Lung (tissue), 12 donors: ENCODE results near the gene EHBP1. TPM values are rescaled to one million over a fixed set of nuclear protein-coding genes. Genes with fewer than 3 reads are reported as not detected.

Source experiments
- ATAC-seq: fragments of 200-7000 bp; cut with Tn5 transposase; one replicate; pipeline ENCODE4 v1.9.1; 2020; ENCODE audit warnings: moderate number of reproducible peaks; ENCODE audit not compliant: insufficient read depth, low FRiP score
- DNase-seq, 3 donors: peaks; one replicate each; pipeline ENCODE4 v3.0.0-alpha.2; 2013 to 2017
- H3K27ac ChIP-seq, 2 donors: one replicate each; pipeline ENCODE4 v1.5.1; 2013; ENCODE audit warnings: mild to moderate bottlenecking in 2 of 2, moderate library complexity in 2 of 2, control low read depth in 1 of 2, inconsistent platforms in 1 of 2, low read depth in 1 of 2, low read length in 1 of 2
- H3K27me3 ChIP-seq, 3 donors: one replicate each; pipeline ENCODE4 v1.5.1; 2013; ENCODE audit warnings: low read length in 2 of 3; ENCODE audit not compliant: control insufficient read depth in 3 of 3, insufficient read depth in 3 of 3
- H3K36me3 ChIP-seq, 4 donors: one replicate each; pipeline ENCODE4 v1.5.1; 2013; ENCODE audit warnings: low read length in 4 of 4, mild to moderate bottlenecking in 1 of 4, moderate library complexity in 1 of 4; ENCODE audit not compliant: control insufficient read depth in 4 of 4, insufficient read depth in 4 of 4
- H3K4me1 ChIP-seq, 5 donors: one replicate each; pipeline ENCODE4 v1.5.1; 2013; ENCODE audit warnings: low read length in 5 of 5, mild to moderate bottlenecking in 2 of 5, moderate library complexity in 1 of 5; ENCODE audit not compliant: control insufficient read depth in 5 of 5, insufficient read depth in 5 of 5
- H3K4me3 ChIP-seq: one replicate; pipeline ENCODE4 v1.5.1; 2013; ENCODE audit warnings: mild to moderate bottlenecking, control low read depth, moderate library complexity
- H3K9ac ChIP-seq, 2 donors: one replicate each; pipeline ENCODE4 v1.5.1; 2013; ENCODE audit warnings: low read length in 2 of 2, control low read depth in 1 of 2; ENCODE audit not compliant: insufficient read depth in 1 of 2
- H3K9me3 ChIP-seq, 4 donors: one replicate each; pipeline ENCODE4 v1.5.1; 2013; ENCODE audit warnings: low read length in 3 of 4, mild to moderate bottlenecking in 1 of 4, moderate library complexity in 1 of 4; ENCODE audit not compliant: control insufficient read depth in 4 of 4, insufficient read depth in 3 of 4
- WGBS, 2 donors: extraction: QIAGEN DNeasy Blood & Tissue Kit; methylation state at CpG; one replicate each; pipeline ENCODE4 v1.1.7; 2013; 5-methylcytosine and 5-hydroxymethylcytosine counted together
- polyA plus RNA-seq, 2 donors: library from polyadenylated mRNA; stranded (reverse); fragments of 200-250 nt; gene quantifications; one replicate each; pipeline ENCODE4 v1.2.1, GENCODE V29; 2013
- total RNA-seq, 2 donors: library from RNA; depleted of rRNA in 1 of 2; stranded (reverse); fragments of >200 nt in 1 of 2; gene quantifications; one replicate each; pipeline ENCODE4 v1.2.1, GENCODE V29; 2014 to 2021
- TF ChIP-seq, protein P1 (sequence below): IDR thresholded peaks from 2 replicates; pipeline ENCODE4 v1.5.1; 2012; ENCODE audit warnings: mild to moderate bottlenecking; ENCODE audit errors: control extremely low read depth, extremely low read depth
- donor health status: control.
- donor health status: control.
- donor health status: Bipolar disorder and iron deficiency.
- donor health status: healthy.
- donor health status: DM: yes; HTN: yes; CAD: no.

EHBP1 gene
- total and polyA plus RNA-seq, 4 donors = 7.9 to 83.2 (median 22.7) TPM

GRCh38 chr2:62789518-62789917 is 84.0 kb downstream of the EHBP1 start:
- TF ChIP-seq, protein P1, sequence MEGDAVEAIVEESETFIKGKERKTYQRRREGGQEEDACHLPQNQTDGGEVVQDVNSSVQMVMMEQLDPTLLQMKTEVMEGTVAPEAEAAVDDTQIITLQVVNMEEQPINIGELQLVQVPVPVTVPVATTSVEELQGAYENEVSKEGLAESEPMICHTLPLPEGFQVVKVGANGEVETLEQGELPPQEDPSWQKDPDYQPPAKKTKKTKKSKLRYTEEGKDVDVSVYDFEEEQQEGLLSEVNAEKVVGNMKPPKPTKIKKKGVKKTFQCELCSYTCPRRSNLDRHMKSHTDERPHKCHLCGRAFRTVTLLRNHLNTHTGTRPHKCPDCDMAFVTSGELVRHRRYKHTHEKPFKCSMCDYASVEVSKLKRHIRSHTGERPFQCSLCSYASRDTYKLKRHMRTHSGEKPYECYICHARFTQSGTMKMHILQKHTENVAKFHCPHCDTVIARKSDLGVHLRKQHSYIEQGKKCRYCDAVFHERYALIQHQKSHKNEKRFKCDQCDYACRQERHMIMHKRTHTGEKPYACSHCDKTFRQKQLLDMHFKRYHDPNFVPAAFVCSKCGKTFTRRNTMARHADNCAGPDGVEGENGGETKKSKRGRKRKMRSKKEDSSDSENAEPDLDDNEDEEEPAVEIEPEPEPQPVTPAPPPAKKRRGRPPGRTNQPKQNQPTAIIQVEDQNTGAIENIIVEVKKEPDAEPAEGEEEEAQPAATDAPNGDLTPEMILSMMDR = no peak
- DNase-seq = no peak
- Histone ChIP-seq H3K36me3 (no peaks in the 10 kb centered on the region), H3K27me3 (no peaks in the 10 kb centered on the region), H3K4me3 (no peak overlapping the region), H3K9ac (no peak overlapping the region), H3K9me3 (no peaks in the 10 kb centered on the region), H3K27ac (no peak overlapping the region), H3K4me1 (peaks cover 0 to 11% (median 0%) of the 10 kb centered on the region in 5 donors)
- no peak for ATAC-seq
- 69 to 82% methylated on average over 3 of the region's 3 CpGs for WGBS, 2 donors

- DNase-seq (no peak), ATAC-seq (no peak)
- Histone ChIP-seq H3K9me3 (no peaks in the 10 kb centered on the region), H3K4me3 (no peak overlapping the region), H3K9ac (no peak overlapping the region), H3K36me3 (no peaks in the 10 kb centered on the region), H3K27ac (no peak overlapping the region), H3K4me1 (peaks cover 0 to 15% (median 0%) of the 10 kb centered on the region in 5 donors), H3K27me3 (no peaks in the 10 kb centered on the region)
- TF ChIP-seq, protein P1 = no peak
- WGBS, 2 donors = 62 to 84% methylated on average over 3 of the region's 3 CpGs
Measured at GRCh38 chr2:62789918-62790317, 84.4 kb downstream of the EHBP1 start.

- no peaks in the 10 kb centered on the region for H3K9me3 ChIP-seq
- H3K27me3 ChIP-seq = no peaks in the 10 kb centered on the region
- no peak overlapping the region for H3K4me3 ChIP-seq
- H3K27ac ChIP-seq = no peak overlapping the region
- no peak overlapping the region for H3K9ac ChIP-seq
- H3K36me3 ChIP-seq = no peaks in the 10 kb centered on the region
- ATAC-seq (no peak), DNase-seq (no peak)
- H3K4me1 ChIP-seq = peaks cover 0 to 21% (median 0%) of the 10 kb centered on the region in 5 donors
- TF ChIP-seq, protein P1 = no peak
- WGBS, 2 donors = 81 to 84% methylated on average over 2 of the region's 2 CpGs
Measured at GRCh38 chr2:62792408-62792807, 86.9 kb downstream of the EHBP1 start.

GRCh38 chr2:62793213-62793612 is 87.7 kb downstream of the EHBP1 start:
- H3K4me3 ChIP-seq = no peak overlapping the region
- H3K27ac ChIP-seq = no peak overlapping the region
- TF ChIP-seq, protein P1 = no peak
- no peaks in the 10 kb centered on the region for H3K27me3 ChIP-seq
- ATAC-seq (no peak), DNase-seq (no peak)
- H3K36me3 ChIP-seq = no peaks in the 10 kb centered on the region
- no peaks in the 10 kb centered on the region for H3K9me3 ChIP-seq
- 92 to 98% methylated on average over 2 of the region's 2 CpGs for WGBS, 2 donors
- peaks cover 0 to 21% (median 0%) of the 10 kb centered on the region in 5 donors for H3K4me1 ChIP-seq
- no peak overlapping the region for H3K9ac ChIP-seq
